GM19452 (cell line): ENCODE data around the gene P2RX4.
"Not testable (repeated sequence)": the region's sequence is repeated elsewhere in the genome, so short reads cannot be mapped to it uniquely, and the experiment has no call there.

Experiments
- ATAC-seq: cut with Tn5 transposase; IDR thresholded peaks from one replicate; pipeline ENCODE4 v1.9.1; 2021; ENCODE audit not compliant: unreplicated experiment

Gene P2RX4

GRCh38 chr12:121218588-121219352 is 8.8 kb downstream of the P2RX4 start:
- ATAC-seq = no peak

- ATAC-seq = no peak
These were observed 9.5 kb downstream of the P2RX4 start for GRCh38 chr12:121219353-121219986.

GRCh38 chr12:121222847-121223246 is 12.9 kb downstream of the P2RX4 start:
- ATAC-seq = no peak

- ATAC-seq = no peak
These were observed 13.7 kb downstream of the P2RX4 start for GRCh38 chr12:121223292-121224285.

GRCh38 chr12:121224591-121224990 is 14.7 kb downstream of the P2RX4 start:
- ATAC-seq = no peak

GRCh38 chr12:121226399-121226798 is 16.5 kb downstream of the P2RX4 start:
- no peak for ATAC-seq

- peak; percentile 18 for ATAC-seq
These were observed 16.9 kb downstream of the P2RX4 start for GRCh38 chr12:121226871-121227270.

GRCh38 chr12:121227294-121227693 is 17.4 kb downstream of the P2RX4 start:
- peak; percentile 68 for ATAC-seq

- no peak for ATAC-seq
These were observed 19.2 kb downstream of the P2RX4 start for GRCh38 chr12:121228919-121229665.

GRCh38 chr12:121229826-121230537 is 20.1 kb downstream of the P2RX4 start:
- not testable (repeated sequence) for ATAC-seq

- no peak for ATAC-seq
These were observed 20.6 kb downstream of the P2RX4 start for GRCh38 chr12:121230538-121230907.

GRCh38 chr12:121232163-121232562 is 22.2 kb downstream of the P2RX4 start:
- no peak for ATAC-seq

- no peak for ATAC-seq
These were observed 23.2 kb downstream of the P2RX4 start for GRCh38 chr12:121232977-121233627.

- no peak for ATAC-seq
These were observed 23.7 kb downstream of the P2RX4 start for GRCh38 chr12:121233628-121234020.

- ATAC-seq = no peak
These were observed 26.8 kb downstream of the P2RX4 start for GRCh38 chr12:121236776-121237175.

- no peak for ATAC-seq
These were observed 27.5 kb downstream of the P2RX4 start for GRCh38 chr12:121237415-121237814.

- no peak for ATAC-seq
These were observed 28.2 kb downstream of the P2RX4 start for GRCh38 chr12:121238086-121238485.

GRCh38 chr12:121238604-121239350 is 28.8 kb downstream of the P2RX4 start:
- ATAC-seq = no peak
